Neural progenitor cell (in vitro differentiated cells): ENCODE measurements around the gene SMAD6.

Experiments used
- EZH2 ChIP-seq: fragments of 200-600 bp; sonication (generic); IDR thresholded peaks from 2 replicates; pipeline ENCODE4 v1.6.1; 2017; ENCODE audit warnings: antibody characterized with exemption, mild to moderate bottlenecking, moderate library complexity
- EZH2phosphoT487 ChIP-seq: fragments of 200-600 bp; sonication (generic); IDR thresholded peaks from 2 replicates; pipeline ENCODE4 v1.6.1; 2017; ENCODE audit warnings: antibody characterized with exemption
- TF ChIP-seq, protein P1 (sequence below): fragments of 200-600 bp; sonication (generic); IDR thresholded peaks from 2 replicates; pipeline ENCODE4 v1.5.1; 2017; ENCODE audit warnings: antibody characterized with exemption, mild to moderate bottlenecking

DNA sequence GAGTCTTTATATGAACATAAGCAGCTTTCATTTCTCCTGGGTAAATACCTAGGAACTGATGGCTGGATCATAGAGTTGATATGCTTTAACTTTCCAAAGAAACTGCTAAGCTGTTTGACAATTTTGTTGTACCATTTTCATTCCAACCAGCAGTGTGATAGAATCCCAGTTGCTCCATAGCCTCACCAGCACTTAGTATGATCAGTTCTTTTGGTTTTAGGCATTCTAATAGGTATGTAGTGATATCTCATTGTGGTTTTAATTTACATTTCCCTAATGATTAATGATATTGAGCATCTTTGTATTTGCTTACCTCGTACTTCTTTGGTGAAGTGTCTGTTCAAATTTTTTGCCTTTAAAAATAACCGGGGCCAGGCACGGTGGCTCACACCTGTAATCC lies 38.4 kb upstream of the SMAD6 start:
- TF ChIP-seq, protein P1, sequence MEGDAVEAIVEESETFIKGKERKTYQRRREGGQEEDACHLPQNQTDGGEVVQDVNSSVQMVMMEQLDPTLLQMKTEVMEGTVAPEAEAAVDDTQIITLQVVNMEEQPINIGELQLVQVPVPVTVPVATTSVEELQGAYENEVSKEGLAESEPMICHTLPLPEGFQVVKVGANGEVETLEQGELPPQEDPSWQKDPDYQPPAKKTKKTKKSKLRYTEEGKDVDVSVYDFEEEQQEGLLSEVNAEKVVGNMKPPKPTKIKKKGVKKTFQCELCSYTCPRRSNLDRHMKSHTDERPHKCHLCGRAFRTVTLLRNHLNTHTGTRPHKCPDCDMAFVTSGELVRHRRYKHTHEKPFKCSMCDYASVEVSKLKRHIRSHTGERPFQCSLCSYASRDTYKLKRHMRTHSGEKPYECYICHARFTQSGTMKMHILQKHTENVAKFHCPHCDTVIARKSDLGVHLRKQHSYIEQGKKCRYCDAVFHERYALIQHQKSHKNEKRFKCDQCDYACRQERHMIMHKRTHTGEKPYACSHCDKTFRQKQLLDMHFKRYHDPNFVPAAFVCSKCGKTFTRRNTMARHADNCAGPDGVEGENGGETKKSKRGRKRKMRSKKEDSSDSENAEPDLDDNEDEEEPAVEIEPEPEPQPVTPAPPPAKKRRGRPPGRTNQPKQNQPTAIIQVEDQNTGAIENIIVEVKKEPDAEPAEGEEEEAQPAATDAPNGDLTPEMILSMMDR: no peak
- no peak for TF ChIP-seq EZH2
- no peak for TF ChIP-seq EZH2phosphoT487
